Breast epithelium (tissue), 4 donors: Measurements from ENCODE around the gene PPCDC. TPM values are rescaled to one million over a fixed set of nuclear protein-coding genes. Genes with fewer than 3 reads are reported as not detected.

Source experiments
- DNase-seq, 2 donors: peaks; one replicate each; pipeline ENCODE4 v3.0.0-alpha.2; 2019; ENCODE audit warnings: low spot score in 2 of 2
- H3K27ac ChIP-seq, 2 donors: fragments of 200-600 bp; sonication (generic) in 1 of 2; one replicate each; pipeline ENCODE4 v1.5.1; 2016 to 2019; ENCODE audit warnings: mild to moderate bottlenecking in 1 of 2
- H3K27me3 ChIP-seq, 2 donors: fragments of 200-600 bp; sonication (generic) in 1 of 2; one replicate each; pipeline versions ENCODE4 v1.5.1 to v1.6.0; 2017 to 2019; ENCODE audit warnings: control low read depth in 1 of 2, mild to moderate bottlenecking in 1 of 2
- H3K36me3 ChIP-seq: fragments of 200-600 bp; one replicate; pipeline ENCODE4 v1.5.1; 2019
- H3K4me1 ChIP-seq, 2 donors: fragments of 200-600 bp; sonication (generic); one replicate each; pipeline ENCODE4 v1.5.1; 2016 to 2019; ENCODE audit warnings: control low read depth in 1 of 2
- H3K4me3 ChIP-seq, 3 donors: fragments of 200-600 bp; sonication (generic); 1 replicate in 2 of 3; 2 replicates in 1 of 3; pipeline ENCODE4 v1.5.1; 2016 to 2019; ENCODE audit warnings: mild to moderate bottlenecking in 3 of 3, moderate library complexity in 2 of 3
- H3K9me3 ChIP-seq, 2 donors: fragments of 200-600 bp; sonication (generic) in 1 of 2; one replicate each; pipeline ENCODE4 v1.5.1; 2016 to 2019; ENCODE audit warnings: control low read depth in 1 of 2
- POLR2A ChIP-seq: fragments of 450-650 bp; IDR thresholded peaks from one replicate; pipeline ENCODE4 v1.6.1; 2016; ENCODE audit warnings: antibody characterized with exemption, mild to moderate bottlenecking, moderate library complexity
- POLR2AphosphoS5 ChIP-seq, 3 donors: sonication (generic); formaldehyde crosslinking; IDR thresholded peaks; one replicate each; pipeline ENCODE4 v1.6.1; 2017; ENCODE audit warnings: antibody characterized with exemption in 3 of 3
- intact Hi-C: fragments of 100-400 bp; cut with DNase I; formaldehyde crosslinking; loops from one replicate; pipeline ENCODE4 v1.15.1; 2023; ENCODE audit warnings: low total_unique reads
- total RNA-seq, 3 donors: library from RNA; depleted of rRNA; stranded (reverse); fragments of >200 nt; gene quantifications; one replicate each; pipeline ENCODE4 v1.1.0, GENCODE V29; 2016
- TF ChIP-seq, protein P1 (sequence below), 3 donors: fragments of 450-650 bp; IDR thresholded peaks; one replicate each; pipeline ENCODE4 v1.5.1; 2016 to 2017; ENCODE audit warnings: antibody characterized with exemption in 3 of 3, mild to moderate bottlenecking in 3 of 3, moderate library complexity in 3 of 3

Gene PPCDC
- total RNA-seq, 3 donors from 2014 or later: 17.3 to 19.0 (median 18.9) TPM

DNA sequence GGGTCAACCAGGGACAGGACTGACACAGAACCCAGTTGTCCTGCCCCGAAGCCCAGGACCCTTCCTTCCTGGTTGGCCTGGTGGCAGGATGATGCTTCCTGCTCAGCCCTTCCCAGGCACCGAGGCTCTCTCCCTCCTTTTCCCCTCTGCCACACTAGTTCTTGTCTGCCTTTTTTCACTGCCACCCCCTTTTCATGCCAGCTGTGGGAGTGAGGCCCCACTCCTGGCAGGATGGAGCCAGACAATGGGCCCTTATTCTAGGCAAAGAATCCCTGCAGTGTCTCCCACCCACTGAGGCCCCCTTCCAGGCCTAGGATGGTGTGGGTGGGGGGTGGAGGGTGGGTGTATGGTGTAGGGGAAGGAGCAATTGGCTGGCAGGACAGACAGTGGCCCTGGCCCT lies 29.2 kb upstream of the PPCDC start:
- TF ChIP-seq POLR2A (no peak), POLR2AphosphoS5 (IDR thresholded peaks at IDR 0.05) (no peak)
- TF ChIP-seq, protein P1, sequence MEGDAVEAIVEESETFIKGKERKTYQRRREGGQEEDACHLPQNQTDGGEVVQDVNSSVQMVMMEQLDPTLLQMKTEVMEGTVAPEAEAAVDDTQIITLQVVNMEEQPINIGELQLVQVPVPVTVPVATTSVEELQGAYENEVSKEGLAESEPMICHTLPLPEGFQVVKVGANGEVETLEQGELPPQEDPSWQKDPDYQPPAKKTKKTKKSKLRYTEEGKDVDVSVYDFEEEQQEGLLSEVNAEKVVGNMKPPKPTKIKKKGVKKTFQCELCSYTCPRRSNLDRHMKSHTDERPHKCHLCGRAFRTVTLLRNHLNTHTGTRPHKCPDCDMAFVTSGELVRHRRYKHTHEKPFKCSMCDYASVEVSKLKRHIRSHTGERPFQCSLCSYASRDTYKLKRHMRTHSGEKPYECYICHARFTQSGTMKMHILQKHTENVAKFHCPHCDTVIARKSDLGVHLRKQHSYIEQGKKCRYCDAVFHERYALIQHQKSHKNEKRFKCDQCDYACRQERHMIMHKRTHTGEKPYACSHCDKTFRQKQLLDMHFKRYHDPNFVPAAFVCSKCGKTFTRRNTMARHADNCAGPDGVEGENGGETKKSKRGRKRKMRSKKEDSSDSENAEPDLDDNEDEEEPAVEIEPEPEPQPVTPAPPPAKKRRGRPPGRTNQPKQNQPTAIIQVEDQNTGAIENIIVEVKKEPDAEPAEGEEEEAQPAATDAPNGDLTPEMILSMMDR (IDR thresholded peaks at IDR 0.05): no peak
- no peaks in the 10 kb centered on the region for H3K36me3 ChIP-seq
- intact Hi-C loops: no loop called here
- H3K27me3 ChIP-seq: no peaks in the 10 kb centered on the region
- H3K9me3 ChIP-seq: no peaks in the 10 kb centered on the region
- H3K27ac ChIP-seq: no peak overlapping the region
- DNase-seq: no peak
- H3K4me1 ChIP-seq: peaks cover 0 to 4% of the 10 kb centered on the region in 2 donors
- no peak overlapping the region for H3K4me3 ChIP-seq

DNA sequence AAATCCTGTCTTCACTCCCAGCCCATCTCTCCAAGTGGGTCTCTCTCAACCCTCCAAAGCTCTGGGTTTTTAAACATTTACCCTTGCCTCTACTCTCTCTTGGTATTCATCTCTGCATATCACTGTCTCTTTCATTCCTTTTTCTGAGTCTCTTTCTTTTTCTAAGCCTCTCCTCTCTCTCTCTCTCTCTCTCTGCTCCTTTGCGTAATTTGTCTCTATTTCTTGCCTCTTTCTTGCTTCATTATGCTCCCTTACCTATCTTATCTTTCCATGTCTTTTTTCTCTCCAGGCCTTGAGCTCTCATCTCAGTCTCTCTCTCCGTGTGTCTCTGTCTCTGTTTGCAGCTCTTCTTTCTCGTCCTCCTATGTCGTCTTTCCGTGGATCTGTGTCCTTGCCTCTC lies 28.7 kb upstream of the PPCDC start:
- no peak for DNase-seq
- intact Hi-C loops: no loop called here
- peaks cover 0 to 4% of the 10 kb centered on the region in 2 donors for H3K4me1 ChIP-seq
- H3K27ac ChIP-seq: no peak overlapping the region
- H3K4me3 ChIP-seq: peak overlapping the region in 2 of 3 donors; percentile 73 to 87
- H3K36me3 ChIP-seq: no peaks in the 10 kb centered on the region
- TF ChIP-seq, protein P1 (IDR thresholded peaks at IDR 0.05): no peak
- TF ChIP-seq POLR2A (no peak), POLR2AphosphoS5 (IDR thresholded peaks at IDR 0.05) (no peak)
- no peaks in the 10 kb centered on the region for H3K9me3 ChIP-seq
- H3K27me3 ChIP-seq: no peaks in the 10 kb centered on the region

DNA sequence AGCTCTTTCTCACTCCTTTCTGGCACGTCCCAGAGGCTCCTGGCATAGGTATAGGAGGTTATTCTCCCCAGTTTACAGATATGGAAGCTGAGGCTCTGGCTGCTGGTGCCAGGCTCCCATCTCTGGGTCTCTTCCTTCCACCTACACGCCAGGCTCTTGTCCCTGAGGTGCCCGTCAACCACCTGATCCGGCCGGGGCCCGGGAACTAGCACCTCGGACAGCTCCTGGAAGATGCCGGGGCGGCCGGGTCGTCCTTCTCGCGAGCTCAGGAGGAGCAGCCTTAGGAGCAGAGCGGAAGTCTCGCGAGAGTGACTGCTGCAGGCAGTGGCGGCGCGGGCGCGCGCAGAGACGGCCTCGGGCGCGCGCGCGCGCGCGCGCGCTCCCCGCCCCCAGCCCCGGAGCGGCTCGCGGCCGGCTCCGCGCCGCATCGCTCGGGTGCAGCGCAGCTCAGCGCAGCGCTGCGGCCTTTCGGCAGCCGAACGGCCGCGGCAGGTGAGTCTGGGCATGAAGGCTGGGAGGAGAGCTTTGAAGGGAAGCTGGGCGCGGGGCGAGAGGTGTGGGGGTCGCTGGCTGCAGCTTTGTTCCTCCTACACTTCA lies 28.1 kb upstream of the PPCDC start, which contains the start of gene SCAMP5:
Gene SCAMP5, plus strand, starts transcription at position 382 of the 597 bp plus-strand sequence. CDS start 16,277 bp downstream, outside the sequence.
- Histone ChIP-seq H3K4me3 (peak within 1 kb of the TSS; percentile 55 to 87 (median 73)), H3K27ac (no peak within 1 kb of the TSS)

DNA sequence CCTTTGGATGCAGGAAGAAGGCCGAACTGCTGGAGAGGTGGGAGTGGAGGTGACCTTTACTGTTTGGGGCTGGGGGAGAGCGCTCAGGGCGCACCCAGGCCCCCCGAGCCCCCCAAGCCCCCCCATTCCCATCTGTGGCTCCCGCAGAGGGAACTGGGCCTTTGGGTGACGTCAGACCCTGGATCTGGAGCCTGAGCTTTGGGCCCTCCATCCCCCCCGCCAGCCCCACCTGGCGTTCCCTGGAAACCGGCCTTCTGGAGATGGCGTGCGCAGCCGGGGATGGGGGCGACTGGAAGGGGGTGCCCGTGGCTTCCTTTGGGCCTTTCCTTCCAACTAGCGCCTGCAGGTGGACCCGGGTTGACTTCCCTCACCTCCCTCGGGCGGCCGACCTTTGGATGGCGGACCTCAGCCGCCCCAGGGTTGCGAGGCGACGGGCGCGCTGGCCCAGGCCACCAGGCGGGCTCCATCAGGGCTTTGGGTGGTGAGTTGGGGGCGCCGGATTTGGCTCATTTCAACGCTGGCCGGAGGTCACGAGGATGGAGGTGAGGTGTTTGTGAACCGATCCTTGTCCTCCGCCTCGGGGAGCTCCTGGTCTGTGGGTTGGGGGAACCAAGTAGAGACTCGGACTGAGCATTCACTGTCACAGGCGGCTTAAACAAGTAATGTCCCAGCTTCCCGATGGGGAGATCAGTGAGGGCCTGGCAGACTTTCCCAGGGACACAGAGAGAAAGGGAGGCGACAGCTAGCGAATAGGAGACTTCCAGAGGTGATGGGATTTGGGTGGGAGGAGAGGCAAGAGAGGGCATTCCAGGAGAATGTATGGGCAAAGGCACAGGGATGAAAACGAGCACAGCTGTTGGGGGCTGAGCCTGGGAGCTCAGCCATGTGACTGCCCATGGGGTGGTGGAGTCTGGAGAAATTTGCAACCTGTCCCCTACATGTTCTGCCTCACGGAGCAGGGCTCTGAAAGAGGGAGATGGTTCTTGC lies 27.3 kb upstream of the PPCDC start:
- H3K27ac ChIP-seq: no peak overlapping the region
- no peaks in the 10 kb centered on the region for H3K36me3 ChIP-seq
- TF ChIP-seq POLR2AphosphoS5 (IDR thresholded peaks at IDR 0.05) (no peak), POLR2A (no peak)
- TF ChIP-seq, protein P1 (IDR thresholded peaks at IDR 0.05): no peak
- no peak for DNase-seq
- H3K27me3 ChIP-seq: no peaks in the 10 kb centered on the region
- intact Hi-C loops: no loop called here
- H3K4me1 ChIP-seq: peaks cover 0 to 4% of the 10 kb centered on the region in 2 donors
- H3K9me3 ChIP-seq: no peaks in the 10 kb centered on the region
- peak overlapping the region; percentile 55 to 87 (median 73) for H3K4me3 ChIP-seq

More for the DNA sequence above, 28.1 kb upstream of the PPCDC start, which contains the start of gene SCAMP5:
- intact Hi-C loops: no loop called here
- Histone ChIP-seq H3K9me3 (no peaks in the 10 kb centered on the region), H3K36me3 (no peaks in the 10 kb centered on the region), H3K4me1 (peaks cover 0 to 4% of the 10 kb centered on the region in 2 donors), H3K27me3 (no peaks in the 10 kb centered on the region)
- DNase-seq: peak; percentile 86 to 92
- TF ChIP-seq, protein P1 (IDR thresholded peaks at IDR 0.05): no peak
- TF ChIP-seq POLR2A (no peak), POLR2AphosphoS5 (IDR thresholded peaks at IDR 0.05) (peak in 1 of 3 donors; percentile 18)

DNA sequence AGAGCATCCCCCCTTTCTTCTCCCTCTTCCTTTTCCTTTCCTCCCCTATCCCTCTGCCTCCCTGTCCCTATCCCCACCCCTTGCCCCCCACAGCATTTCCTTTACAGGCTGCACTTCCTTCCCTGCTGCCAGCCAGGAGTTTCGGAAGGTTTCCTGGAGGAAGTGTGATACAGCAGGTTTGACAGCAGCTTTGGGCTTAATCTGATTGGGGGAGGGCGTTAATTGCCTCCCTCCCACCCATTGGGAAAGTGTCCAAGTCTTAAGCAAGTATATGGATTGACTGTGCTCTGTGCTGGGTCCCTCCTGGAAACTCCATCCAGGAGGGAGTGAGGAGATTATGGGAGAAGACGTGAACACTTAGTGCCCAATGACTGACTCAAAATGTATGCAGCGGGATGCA lies 26.2 kb upstream of the PPCDC start:
- no peak for DNase-seq
- no peaks in the 10 kb centered on the region for H3K27me3 ChIP-seq
- no peaks in the 10 kb centered on the region for H3K36me3 ChIP-seq
- H3K4me1 ChIP-seq: peaks cover 0 to 4% of the 10 kb centered on the region in 2 donors
- TF ChIP-seq, protein P1 (IDR thresholded peaks at IDR 0.05): no peak
- no peak for TF ChIP-seq POLR2A
- no peak for TF ChIP-seq POLR2AphosphoS5 (IDR thresholded peaks at IDR 0.05)
- intact Hi-C loops: no loop called here
- no peak overlapping the region for H3K27ac ChIP-seq
- no peak overlapping the region for H3K4me3 ChIP-seq
- no peaks in the 10 kb centered on the region for H3K9me3 ChIP-seq
